ENCODE results near the gene PTPRF.

PTPRF gene

GRCh38 chr1:43598622-43599021 lies 67.9 kb downstream of the PTPRF start:
- no peak for DNase-seq (ENCODE audit: insufficient read length, low spot score)
- FAIRE-seq, result no peak

- no peak for FAIRE-seq
- DNase-seq (ENCODE audit: insufficient read length, low spot score), result no peak
Measured at GRCh38 chr1:43600033-43601020, 69.6 kb downstream of the PTPRF start.

GRCh38 chr1:43602990-43603389 lies 72.3 kb downstream of the PTPRF start:
- FAIRE-seq (no peak), DNase-seq (ENCODE audit: insufficient read length, low spot score) (no peak)

DNA sequence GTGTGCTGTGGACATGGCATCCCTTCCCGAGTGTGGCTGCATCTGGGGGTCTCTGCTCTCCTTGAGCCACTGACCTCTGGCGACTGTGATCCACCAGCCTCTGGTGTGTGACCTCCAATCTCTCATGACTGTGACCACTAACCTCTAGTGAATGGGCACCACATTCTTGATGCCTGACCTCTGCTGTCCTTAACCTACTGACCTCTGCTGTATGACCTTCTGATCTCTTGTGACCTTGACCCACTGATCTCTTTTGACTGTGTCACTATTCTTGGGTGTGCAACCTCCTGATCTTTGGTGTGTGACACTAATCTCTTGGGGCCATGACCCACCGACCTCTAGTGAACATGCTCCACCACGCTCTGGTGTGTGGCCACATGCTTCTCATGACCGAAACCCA lies 73.5 kb downstream of the PTPRF start:
- DNase-seq (ENCODE audit: insufficient read length, low spot score) (no peak), FAIRE-seq (no peak)

GRCh38 chr1:43605157-43605556 lies 74.5 kb downstream of the PTPRF start:
- FAIRE-seq, result no peak
- DNase-seq (ENCODE audit: insufficient read length, low spot score), result no peak

- no peak for FAIRE-seq
- no peak for DNase-seq (ENCODE audit: insufficient read length, low spot score)
Measured at GRCh38 chr1:43605766-43606165, 75.1 kb downstream of the PTPRF start.

- DNase-seq (ENCODE audit: insufficient read length, low spot score), result no peak
- no peak for FAIRE-seq
Measured at GRCh38 chr1:43606624-43607023, 75.9 kb downstream of the PTPRF start.

DNA sequence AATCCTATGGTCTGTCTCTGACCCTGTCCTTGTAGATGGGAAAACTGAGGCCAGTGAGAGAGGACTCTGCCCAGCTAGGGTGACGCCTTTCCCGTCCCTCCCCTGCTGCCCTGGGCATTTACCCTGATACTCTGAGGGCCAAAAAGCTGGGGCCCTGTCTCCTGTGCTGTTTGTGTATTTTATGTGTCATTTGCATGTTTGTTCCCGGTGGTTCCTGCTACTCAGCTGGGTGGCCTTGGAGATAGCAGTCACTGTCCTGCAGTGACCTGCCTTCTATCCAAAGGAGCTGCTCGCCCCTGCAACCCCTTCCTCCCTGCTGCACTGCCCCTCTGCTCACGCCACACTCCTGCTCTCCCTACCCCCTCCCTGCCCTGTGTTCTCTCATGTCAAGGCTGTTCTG lies 78.1 kb downstream of the PTPRF start:
- no peak for FAIRE-seq
- DNase-seq (ENCODE audit: insufficient read length, low spot score), result no peak

DNA sequence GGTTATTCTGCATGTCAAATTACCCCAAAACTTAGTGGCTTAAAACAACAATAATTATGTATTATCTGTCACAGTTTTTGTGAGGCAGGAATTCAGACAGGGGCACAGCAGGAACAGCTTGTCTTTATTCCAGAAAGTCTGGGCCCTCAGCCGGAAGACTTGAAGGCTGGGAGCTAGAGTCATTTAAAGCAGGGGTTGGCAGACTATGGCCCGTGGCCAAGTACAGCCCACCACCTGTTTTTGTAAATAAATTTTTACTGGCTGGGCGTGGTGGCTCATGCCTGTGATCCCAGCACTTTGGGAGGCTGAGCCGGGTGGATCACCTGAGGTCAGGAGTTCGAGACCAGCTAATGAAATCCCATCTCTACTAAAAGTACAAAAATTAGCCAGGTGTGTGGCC lies 79.7 kb downstream of the PTPRF start:
- FAIRE-seq (no peak), DNase-seq (ENCODE audit: insufficient read length, low spot score) (no peak)

- no peak for FAIRE-seq
- DNase-seq (ENCODE audit: insufficient read length, low spot score), result no peak
Measured at GRCh38 chr1:43611950-43612349, 81.3 kb downstream of the PTPRF start.

GRCh38 chr1:43612406-43612805 lies 81.7 kb downstream of the PTPRF start:
- DNase-seq (ENCODE audit: insufficient read length, low spot score) (no peak), FAIRE-seq (no peak)

DNA sequence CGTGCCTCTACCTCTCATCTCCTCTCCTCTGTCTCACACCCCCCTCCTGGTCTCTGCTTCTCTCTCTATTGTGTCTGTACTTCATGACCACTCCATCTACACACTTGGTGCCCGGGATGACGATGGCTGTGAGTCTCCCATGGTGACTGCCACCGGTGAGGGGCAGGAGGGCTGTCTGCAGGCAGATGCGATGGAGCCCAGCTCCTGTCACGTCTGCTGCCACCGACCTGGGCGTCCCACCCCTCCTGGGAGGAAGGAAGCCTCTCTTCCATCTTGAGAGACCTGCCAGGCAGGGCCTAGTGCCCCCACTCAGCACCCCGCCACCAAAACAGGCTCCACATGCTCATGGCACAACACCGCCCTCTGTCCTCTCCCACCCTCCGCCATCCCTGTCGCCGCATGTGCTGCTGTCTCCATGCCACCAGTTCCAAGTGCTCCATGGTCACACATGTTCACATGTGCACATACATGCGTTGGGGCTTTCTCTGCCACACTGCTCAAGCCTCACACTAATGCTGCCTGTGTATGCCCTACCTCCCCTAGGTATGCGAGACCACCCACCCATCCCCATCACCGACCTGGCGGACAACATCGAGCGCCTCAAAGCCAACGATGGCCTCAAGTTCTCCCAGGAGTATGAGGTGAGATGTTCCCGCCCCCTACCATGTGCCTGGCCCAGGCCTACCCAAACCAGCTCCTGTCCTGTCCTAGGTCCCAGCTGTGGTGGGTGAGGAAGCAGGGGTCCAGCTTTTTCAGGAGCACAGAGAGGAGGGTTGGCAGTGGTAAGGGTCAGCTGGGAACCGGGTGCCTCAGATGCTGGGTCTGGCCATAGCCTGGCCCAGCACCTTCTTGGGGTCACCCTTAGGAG lies 82.6 kb downstream of the PTPRF start:
- no peak for FAIRE-seq
- DNase-seq (ENCODE audit: insufficient read length, low spot score), result no peak

DNA sequence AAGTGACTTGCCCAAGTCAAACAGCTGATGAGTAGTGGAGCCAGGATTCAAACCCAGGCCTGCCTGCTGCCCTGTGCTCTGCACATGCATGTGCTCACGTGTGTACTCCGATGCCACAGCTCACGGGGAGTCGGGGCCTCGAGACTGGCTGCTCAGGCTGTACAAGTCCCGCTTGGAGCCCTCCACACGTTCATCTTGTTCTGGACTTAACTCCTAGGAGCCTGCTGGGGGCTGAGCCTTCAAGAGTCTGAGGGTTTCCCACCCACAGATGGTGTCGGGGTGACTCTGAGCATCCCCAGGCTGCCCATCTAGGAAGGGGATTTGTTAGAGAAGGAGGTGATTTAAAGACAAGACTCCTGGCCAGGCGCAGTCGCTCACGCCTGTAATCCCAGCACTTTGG lies 83.5 kb downstream of the PTPRF start:
- DNase-seq (ENCODE audit: insufficient read length, low spot score), result no peak
- FAIRE-seq, result no peak

- FAIRE-seq, result no peak
- no peak for DNase-seq (ENCODE audit: insufficient read length, low spot score)
Measured at GRCh38 chr1:43614891-43615290, 84.2 kb downstream of the PTPRF start.

DNA sequence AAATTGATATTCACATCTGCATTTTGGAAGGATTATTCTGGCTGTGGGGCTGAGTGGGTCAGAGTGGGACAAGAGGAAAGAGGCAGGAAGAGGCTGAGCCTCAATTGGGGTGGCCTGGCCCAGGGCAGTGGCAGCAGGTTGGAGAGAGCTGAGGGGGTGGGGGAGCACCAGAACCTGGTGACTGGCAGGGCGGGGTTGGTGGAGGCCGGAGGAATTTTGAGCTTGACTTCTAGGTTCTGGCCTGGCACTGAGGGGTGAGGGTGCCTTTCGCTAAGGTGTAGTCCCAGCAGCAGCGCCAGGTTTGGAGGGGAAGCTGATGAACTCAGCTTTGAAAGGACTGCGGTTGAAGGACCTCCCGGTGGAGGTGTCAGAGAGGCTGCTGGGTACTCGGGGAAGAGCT lies 85.7 kb downstream of the PTPRF start:
- DNase-seq (ENCODE audit: insufficient read length, low spot score), result no peak
- FAIRE-seq, result no peak

DNA sequence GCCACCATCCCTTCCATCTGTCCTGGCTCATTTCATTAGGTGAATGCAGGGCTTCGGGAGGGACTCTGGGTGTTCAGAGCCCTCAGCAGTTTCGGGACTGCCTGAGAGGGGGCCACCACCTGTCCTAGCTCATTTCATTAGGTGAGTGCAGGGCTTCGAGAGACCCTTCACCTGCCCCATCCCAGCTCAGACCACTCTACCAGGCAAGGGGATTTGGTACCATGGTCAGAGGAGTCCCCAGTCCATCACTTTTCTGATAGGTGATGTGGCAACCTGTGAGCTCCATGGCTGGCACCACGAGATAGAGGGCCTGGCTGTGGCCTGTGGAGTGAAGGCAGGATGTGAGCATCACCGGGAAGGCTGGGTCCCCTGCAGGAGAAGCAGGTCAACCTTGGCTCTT lies 86.3 kb downstream of the PTPRF start:
- DNase-seq (ENCODE audit: insufficient read length, low spot score), result no peak
- FAIRE-seq, result no peak

DNA sequence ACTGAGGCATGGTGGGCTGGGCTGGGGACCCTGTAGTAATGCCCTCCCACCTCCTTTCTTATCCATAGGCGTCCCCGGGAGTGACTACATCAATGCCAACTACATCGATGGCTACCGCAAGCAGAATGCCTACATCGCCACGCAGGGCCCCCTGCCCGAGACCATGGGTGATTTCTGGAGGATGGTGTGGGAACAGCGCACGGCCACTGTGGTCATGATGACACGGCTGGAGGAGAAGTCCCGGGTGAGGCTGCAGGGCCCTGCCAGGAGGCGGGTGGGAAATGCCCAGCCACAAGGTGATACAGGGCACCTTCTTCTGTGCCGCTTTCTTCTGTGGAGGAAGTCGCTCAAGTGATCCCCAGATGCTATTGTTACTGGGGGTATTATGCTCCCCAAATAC lies 87.0 kb downstream of the PTPRF start:
- no peak for DNase-seq (ENCODE audit: insufficient read length, low spot score)
- no peak for FAIRE-seq

- FAIRE-seq (no peak), DNase-seq (ENCODE audit: insufficient read length, low spot score) (no peak)
Measured at GRCh38 chr1:43618521-43619313, 88.0 kb downstream of the PTPRF start.

GRCh38 chr1:43619314-43619790 lies 88.7 kb downstream of the PTPRF start:
- no peak for FAIRE-seq

DNA sequence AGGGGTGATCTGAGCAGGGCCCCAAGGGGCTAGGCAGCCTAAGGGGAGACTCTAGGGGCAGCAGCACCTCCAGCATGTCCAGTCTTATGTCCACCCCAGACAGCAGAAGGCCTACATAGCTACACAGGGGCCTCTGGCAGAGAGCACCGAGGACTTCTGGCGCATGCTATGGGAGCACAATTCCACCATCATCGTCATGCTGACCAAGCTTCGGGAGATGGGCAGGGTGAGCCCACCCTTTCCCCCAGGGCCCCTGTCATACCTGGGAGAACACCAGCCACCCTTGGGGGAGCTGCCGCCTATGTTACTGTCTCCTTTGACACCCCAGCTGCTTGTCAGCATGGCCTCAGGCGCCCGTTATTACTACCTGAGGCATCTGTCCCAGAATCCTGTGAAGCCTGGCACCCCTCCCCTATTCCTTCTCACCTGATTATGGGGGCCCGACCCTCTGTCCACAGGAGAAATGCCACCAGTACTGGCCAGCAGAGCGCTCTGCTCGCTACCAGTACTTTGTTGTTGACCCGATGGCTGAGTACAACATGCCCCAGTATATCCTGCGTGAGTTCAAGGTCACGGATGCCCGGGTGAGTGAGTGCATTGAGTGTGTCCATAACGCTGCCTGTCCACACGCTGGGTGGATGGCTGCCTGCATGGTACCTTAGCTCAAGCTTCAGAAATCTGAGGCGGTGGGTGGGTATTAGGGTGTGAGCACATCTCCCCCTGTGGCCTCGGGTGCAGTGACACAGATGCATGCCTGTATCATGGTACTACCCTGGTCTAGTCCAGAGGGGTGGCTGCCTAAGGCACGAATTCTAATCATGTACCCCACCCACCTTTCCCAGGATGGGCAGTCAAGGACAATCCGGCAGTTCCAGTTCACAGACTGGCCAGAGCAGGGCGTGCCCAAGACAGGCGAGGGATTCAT lies 89.6 kb downstream of the PTPRF start:
- DNase-seq (ENCODE audit: insufficient read length, low spot score) (no peak), FAIRE-seq (no peak)

More at GRCh38 chr1:43619314-43619790, 88.7 kb downstream of the PTPRF start:
- DNase-seq (ENCODE audit: insufficient read length, low spot score), result no peak

All from HTR-8/SVneo (cell line).